Fibroblast of gingiva (primary cell): ENCODE data around the gene PPP1R37.
"Not testable (repeated sequence)": the region's sequence is repeated elsewhere in the genome, so short reads cannot be mapped to it uniquely, and the experiment has no call there.

Source experiments
- DNase-seq: peaks from one replicate; pipeline ENCODE4 v3.0.0-alpha.2; 2011; ENCODE audit warnings: low read depth

The PPP1R37 gene

DNA sequence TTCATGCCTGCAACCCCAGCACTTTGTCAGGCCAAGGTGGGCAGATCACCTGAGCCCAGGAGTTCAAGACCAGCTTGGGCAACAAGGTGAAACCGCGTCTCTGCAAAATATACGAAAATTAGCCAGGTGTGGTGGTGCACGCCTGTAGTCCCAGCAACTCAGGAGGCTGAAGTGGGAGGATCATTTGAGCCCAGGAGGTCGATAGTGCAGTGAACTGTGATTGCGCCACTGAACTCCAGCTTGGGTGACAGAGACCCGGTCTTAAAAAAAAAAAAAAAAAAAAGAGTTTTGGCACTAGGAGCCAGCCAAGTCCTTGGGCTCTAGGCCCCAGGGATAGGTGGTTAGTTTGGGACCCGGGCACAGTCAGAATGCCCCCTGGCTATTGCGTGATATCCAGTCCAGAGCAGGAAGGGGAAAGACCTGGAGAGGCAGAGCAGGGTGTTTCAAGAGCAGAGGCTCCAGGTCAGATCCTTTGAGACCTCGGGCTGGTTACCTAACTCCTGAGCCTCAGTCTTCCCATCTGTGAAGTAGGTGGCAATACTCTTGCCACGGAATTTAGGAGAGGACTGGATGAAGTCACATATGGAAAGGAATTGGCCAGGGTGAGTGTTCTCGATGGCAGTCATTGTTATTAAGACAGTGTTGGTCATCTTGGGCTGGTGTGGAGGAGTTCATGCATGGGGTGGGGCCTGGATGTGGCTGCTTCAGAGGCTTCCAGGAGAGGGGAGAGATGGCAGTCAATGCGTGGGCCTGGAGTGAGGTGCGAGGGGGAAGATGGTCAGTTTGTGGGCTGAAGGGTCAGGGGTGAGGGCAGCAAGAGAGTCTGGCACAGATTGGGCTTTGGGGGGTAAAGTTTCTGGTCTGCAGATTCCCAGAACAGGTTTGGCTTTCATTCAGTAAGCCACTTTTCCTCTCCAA lies 2.8 kb downstream of the PPP1R37 start:
- no peak for DNase-seq

DNA sequence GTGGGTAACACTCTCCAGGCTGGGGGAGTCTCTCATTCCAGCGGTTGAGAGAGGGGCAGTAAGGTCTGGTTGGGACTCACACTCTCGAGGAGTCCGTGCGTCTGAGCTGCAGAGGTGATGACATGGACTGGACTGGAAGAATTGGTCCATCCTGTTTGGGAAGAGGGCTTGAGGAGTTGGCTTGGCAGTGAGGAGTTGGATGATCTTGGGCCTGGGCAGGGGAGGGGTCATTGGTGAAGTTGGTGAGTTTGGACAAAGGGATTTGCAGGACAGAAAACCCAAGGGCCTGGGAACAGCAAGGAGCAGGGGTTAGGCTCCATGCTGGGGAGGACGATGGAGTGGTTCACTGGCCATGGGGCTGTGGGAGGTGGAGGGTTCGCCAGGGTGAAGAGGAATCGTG lies 3.7 kb downstream of the PPP1R37 start:
- DNase-seq: no peak

DNA sequence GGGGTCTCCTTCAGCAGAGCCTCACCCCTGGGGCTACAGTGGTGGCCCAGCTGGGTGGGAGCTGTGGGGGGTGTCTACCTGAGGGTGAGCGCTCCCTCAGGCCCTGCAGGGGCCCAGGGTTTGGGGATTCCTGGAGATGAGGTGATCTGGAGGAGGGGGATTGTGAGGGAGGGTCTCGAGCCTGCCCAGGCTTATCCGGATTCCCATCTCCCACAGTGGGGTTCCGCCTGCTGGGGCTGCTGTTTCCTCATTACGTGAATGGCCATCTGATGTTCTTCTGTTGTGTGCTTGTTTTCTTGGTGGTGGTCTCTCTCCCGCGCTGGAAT lies 4.4 kb downstream of the PPP1R37 start:
- DNase-seq: no peak

DNA sequence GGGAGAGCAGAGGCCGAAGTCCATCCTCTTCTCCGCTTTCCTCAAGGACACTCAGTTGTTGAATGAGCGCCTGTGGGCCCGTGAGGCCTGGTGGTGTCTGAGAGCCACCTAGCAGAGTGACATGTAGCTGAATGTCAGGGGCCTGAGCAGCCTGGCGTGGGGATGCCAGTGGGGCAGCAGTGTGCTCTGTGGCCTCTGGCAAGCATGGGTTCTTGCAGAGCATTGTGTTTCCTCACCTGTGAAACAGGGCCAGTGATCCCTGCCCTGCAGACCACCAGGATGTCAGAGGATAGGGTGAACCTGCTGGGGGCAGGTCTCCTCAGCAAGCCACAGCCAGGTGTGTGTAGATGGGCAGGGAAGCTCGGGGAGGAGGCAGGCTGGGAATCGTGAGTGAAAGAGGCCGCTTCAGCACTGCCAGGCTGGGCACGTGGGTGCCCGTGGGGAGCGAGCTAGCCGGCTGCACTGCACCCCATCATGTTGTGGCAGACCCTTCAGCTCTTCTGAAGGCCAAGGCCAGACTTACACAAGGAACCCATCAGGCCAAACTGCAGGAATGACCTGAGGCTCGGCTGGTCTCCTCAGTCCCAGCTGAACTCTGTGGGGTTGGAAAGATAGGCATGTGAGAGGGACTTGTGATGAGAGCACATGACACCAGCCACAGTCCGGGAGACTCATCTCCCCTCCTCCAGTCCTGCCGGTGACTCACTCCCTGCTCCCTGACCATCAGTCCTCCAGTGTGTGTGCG lies 5.0 kb downstream of the PPP1R37 start:
- DNase-seq: peak; percentile 89

DNA sequence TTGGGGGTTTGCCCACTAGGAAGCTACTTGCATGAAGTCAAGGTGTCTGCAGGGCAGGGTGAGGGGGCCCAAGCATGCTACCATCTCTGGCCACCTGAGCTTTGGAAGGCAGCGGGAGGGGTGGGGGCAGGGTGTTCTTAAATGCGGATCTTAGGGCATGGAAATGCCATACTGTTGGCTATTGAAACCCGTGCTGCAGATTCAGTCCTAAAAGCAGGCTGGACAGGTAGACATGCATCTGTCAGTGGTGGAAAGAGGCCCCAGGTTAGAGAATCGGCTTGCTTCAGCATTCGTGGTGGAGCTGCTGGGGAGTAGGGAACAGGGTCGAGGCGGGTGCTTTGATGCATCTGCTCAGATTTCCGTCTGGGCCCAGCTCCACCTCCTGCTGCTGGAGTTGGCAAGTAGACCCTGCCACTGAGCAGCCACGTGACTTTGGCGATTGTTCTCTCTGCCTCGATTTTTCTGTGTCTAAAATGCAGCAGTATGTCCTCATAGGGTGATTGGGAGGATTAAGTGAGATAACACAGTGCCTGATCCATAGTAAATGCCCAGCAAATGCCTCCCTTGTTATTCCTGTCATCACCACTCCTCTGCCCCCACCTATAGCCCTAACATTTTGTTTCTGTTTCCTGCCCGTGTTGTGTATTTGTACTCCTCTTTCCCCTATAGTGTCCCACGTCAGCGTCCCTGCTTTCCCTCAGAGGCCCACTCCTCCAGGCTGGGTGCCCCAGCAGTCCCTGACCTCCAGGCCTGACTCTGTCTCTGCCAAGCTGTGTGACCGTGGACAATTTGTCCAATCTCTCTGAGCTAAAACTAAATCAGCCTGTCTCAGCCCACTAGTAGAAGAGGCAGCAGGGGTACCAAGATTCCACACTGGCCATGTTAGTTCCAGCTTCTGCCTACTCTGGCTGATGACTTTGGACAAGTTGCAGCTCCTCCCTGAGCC lies 5.8 kb downstream of the PPP1R37 start:
- DNase-seq: peak; percentile 52

DNA sequence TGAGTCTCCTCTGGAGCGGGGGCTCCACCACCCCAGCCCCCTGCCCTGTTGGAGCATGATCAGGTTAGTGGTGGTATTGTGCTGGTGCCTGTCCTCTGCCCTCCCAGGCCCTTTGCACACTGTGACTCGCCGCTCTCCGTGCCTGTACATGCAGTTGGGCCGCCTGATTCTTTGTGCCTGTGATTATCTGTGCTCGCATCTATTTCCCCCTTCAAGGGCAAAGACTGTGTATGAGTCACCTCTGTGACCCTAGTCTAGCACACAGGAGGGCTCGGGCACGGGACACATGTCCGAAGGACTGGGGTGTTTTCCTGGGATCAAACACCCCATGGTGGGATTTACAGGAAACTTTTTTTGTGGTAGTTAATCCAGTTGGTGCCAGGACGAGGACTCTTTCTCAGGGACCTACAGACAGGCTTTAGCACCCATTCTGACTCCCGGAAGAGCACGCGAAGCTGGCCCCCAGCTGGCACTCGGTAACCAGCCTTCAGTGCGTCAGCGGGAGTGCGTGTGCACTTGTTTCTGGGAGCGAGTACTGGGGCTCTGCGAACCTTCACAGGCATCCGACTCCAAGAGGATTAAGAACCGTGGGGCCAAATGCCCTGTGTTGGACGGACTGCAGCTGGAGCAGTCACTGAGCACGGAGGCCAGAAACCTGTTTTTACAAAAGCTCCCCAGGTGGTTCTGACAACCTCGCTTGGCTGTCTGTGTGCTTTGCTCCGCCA lies 6.7 kb downstream of the PPP1R37 start:
- DNase-seq: no peak

DNA sequence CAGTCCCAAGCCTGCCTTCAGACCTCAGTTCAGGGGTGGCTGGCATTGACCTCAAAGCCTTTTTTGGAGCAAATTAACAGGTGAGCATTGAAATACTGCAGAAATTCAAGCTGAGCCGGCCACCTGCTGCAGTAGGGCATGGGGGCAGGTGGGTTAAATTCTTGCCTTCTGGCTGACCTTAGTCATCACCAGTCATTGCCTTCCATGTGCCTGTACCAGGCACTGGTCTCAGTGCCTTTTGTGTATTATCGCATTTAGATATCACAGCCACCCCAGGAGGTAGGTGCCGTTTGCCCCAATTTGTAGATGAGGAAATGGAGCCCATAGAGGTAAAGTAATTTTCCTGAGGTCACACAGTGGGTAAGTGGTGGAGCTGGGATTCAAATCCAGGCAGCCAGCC lies 7.2 kb downstream of the PPP1R37 start:
- DNase-seq: no peak

DNA sequence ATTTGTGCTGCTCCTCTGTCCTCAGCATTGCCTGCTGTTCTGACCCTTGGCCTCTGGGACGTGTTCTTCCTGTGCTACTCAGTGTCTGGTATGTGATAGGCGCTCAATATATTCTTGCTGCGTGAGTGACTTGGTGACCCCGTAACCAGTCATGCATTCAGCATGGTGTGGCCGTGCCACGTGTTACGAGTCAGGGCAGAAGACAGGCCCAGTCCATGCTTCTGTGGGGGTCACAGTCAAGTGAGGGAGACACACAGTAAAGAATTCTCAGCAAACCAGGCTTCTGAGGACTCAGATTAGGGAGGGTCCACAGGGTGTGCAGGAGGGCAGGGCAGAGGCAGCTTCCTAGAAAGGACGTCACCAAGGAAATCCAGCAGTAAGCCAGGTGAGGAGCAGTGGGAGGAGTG lies 7.9 kb downstream of the PPP1R37 start:
- no peak for DNase-seq

DNA sequence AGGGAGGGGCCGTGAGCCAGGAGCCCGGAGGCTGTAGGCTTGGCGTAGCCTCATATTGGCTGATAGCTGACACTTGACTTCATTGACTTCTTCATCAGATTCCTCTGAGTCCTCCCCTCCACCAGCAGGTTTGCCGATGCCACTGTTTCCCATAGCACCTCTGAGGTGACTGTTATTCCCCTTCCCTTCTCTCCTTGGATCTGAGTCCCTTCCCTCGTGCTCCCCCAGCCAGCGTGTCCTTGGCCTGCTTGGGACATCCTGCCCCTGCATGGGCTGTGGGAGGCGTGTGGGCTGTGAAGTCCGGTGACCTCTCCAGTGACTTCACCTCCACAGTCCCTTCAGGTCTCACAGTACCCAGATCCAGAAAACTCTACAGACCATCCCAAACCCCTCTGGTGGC lies 8.8 kb downstream of the PPP1R37 start:
- no peak for DNase-seq

DNA sequence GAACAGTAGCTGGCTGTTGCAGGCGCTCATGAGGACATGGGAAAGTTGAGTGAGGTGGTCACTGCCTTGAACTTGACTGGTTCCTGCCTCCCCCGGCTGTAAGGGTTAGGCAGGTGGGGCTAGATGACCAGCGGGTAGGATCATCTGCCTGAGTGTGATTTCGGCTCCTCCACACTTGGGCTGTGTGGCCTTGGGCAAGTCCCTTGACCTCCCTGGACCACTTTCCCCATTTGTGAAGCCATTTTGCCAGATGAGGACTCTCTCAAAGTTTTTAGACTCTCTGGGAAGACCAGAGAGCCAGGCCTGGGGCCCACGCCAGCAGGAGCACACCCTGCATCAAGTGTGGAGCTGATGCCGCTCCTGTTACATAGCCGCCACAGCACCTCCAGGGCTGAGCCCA lies 9.5 kb downstream of the PPP1R37 start:
- no peak for DNase-seq

DNA sequence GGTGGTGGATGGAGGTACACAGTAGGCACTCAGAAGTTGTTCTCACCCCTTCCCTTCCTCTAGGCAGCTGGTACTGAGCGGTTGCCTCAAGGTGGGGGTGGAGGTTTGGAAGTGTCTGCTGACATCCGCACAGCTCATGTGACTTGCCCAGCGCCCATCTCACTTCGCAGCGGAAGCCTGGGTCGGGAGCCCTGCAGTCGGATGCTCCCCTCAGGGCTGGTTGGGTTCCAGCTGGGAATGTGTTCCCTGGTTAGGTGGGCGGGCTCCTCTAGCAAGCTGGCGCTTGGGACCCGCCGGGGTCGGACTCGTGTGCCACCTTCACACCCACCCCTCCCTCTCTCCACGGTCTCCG lies 10.2 kb downstream of the PPP1R37 start:
- DNase-seq: no peak

DNA sequence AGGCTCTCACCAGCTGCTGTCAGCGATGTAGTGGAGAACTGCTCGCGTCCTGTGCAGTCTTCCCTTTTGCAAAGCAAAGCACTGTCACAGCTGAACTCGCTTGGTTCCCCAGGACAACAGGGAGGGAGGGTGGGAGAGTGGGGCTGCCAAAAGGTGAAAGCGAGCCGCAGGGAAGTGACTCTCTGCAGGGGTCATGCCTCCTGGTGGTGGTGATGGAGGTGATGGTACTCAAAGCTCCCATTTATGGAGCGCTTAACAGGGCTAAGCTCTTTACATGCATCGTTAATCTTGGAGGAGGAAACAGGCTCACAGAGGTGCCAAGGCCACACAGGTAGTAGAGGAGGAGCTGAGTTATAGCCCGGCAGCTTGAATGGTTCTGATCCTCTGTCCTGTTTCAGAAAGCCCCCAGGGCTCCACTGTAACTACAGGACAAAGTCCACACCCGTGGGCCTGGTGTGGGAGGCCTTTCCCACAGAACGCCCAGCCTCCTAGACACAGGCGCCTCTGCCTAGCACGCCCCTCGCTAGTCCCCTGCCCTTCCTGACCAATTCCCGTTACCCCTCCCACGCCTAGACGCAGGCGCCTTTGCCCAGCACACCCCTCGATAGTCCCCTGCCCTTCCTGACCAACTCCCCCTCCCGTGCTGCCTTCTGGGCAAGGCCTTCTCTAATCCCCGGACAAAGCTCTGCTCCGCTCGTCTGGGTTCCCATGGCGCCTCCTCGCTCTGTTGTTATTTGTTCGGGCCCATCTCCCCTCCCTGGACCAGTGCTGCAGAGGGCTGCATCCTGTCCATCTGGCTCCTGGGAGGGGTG lies 10.7 kb downstream of the PPP1R37 start:
- no peak for DNase-seq

DNA sequence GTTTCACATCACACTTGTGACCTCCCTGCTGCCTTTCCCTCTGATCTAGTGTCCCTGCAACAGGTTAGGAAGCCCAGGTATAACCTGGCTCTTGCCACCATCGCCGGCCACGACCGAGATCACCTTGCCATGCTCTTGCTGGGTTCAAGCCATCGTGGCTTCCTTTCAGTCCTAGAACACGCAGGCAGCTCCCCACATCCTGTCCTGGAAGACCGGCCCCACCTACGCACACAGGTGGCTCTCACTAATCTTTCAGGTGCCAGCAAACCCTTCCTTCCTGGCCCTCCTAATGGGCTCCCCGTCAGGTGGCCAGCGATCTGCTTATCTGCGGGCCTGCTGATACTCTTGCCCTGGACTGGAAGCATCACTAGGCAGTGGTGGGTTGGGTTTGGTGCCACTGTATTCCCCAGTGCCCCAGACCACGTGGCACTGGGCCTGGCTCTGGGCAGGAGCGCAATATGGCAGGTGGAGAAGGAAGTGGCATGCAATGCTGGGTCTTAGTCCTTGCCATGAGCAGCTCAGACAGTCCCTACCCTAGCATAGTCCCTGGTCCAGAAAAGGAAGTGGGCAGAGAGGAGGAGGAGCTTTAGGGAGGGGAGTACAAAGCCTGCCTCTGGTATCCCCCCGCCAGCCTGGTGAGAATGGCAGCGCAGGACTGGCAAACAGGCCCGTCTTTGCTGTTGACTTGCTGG lies 11.8 kb downstream of the PPP1R37 start:
- no peak for DNase-seq

DNA sequence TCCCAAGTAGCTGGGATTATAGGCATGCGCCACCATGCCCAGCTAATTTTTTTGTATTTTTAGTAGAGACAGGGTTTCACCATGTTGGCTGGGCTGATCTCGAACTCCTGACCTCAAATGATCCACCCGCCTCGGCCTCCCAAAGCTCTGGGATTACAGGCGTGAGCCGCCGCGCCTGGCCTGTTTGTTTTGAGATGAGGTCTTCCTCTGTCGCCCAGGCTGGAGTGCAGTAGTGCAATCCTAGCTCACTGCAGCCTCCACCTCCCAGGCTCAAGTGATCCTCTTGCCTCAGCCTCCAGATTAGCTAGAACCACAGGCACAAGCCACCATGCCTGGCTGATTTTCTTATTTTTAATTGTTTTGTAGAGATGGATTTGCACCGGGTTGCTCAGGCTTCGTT lies 13.4 kb downstream of the PPP1R37 start:
- not testable (repeated sequence) for DNase-seq

DNA sequence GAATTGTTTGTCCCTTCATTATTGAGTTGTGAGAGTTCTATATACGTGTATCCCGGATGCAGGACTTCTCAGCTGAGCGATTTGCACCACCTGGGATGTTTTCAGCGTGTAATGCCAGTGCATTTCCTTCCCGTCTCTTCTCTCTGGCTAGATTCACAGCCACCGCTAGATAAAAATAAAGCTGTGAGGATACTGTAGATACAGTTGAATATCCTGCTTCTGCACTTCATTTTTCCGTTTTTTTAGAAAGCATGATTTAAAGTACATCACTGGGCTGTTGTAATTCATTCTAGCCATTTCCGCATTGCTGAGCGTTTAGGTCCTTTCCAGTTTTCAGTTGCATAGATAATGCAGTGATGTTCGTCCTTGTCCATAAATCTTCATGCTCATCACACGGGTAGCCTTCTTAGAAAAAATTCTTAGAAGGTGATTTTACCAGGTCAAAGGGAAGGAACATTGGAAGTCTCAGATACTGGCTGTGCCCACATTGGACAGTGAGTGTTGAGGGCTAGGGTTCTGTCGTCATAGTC lies 14.7 kb downstream of the PPP1R37 start:
- DNase-seq: no peak

DNA sequence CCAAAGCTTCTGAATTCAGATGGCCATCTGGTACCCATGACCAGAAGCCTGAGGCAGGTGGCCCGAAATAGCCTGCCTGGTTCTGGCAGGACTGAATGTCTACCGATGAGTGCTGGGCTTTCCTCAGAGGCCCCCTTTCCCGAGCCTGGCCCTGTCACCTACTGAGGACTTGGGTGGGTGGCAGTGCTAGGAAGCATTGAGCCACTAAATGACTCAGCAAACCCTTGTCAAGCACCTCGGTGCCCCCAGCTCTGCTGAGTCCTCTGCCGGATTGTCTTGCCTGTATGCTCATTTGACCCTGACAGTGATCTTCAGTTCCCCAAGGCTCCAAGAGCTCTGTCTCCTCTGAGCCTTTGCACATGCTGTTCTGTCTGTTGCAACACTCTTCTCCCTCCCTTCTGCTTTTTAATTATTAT lies 17.9 kb downstream of the PPP1R37 start:
- DNase-seq: no peak

DNA sequence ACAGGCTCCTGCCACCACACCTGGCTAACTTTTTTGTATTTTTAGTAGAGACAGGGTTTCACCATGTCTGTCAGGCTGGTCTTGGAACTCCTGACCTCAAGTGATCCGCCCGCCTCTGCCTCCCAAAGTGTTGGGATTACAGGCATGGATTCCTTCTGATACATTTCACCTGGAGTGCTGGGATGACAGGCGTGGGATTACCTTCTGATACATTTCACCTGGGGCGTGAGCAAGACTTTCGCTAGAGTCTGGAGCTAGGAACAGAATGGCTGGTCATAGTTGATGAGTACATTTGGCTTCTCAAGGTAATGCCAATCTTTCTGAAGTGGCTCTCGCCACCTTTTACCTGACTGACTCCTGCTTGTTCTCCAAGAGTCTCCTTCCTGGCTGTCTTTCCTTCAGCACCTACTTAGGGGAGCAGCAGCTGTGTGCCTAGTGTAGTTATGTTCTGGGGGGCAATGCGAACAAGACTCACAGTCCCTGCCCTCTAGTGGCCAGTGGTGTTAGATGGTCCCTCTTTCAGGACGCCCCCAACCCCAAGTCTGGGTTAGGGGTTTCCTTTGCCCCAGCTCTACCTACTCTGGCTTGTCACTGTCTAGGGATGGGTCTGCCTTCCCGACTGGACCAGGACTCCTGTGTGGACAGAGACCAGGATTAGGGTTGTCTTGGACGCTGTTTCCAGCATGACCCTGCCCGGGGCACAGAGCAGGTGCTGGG lies 19.3 kb downstream of the PPP1R37 start:
- DNase-seq: no peak

DNA sequence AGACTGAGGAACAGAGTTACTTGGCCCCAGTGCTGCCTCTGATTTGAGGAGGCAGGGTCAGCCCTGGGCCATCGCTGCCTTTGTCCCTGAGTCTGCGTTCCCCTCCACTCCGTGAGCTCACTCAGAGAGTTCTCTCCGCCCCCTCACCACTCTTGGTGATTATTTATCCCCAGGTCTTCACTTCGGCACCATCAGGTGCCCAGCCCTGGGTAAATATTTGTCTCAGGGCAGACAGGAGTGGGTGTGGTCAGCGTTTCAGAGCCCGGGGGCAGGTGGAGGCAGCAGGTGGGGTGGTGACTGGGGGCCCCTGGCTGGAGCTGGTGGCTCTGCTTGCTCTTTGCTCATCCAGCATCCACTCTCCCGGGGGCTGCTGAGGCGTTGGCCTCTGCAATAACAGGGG lies 20.6 kb downstream of the PPP1R37 start:
- no peak for DNase-seq

DNA sequence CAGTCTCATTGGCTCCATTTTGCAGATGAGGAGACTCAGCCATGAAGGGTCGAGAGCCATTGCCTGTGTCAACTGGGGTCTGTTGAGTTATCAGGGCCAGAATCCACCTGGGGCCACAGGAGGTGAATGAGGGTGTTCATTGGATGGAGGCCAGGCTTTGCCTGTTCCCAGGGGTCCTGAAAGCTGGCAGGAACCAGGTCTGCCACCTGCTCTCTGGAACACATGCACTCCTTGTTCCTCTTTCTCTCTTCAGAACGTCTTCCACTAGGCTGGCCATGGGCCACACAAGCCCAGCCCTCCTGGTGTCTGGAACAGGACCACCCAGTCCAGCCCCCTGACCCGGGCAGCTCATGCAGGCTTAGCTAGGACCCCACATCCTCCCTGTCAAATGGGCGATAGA lies 21.1 kb downstream of the PPP1R37 start:
- no peak for DNase-seq
